ENCODE measurements around the gene CWC25.
A peak's percentile ranks its signal among the peaks of the same experiment; 100 is the strongest.

Gene CWC25

GRCh38 chr17:38783227-38783626 is 41.9 kb downstream of the CWC25 start:
- DNase-seq: no peak

GRCh38 chr17:38779965-38780752 is 45.0 kb downstream of the CWC25 start:
- no peak for DNase-seq

GRCh38 chr17:38777641-38778250 is 47.4 kb downstream of the CWC25 start:
- no peak for DNase-seq

GRCh38 chr17:38773258-38773657 is 51.9 kb downstream of the CWC25 start:
- DNase-seq: no peak

GRCh38 chr17:38768417-38768816 is 56.7 kb downstream of the CWC25 start:
- no peak for DNase-seq

GRCh38 chr17:38766341-38766740 is 58.8 kb downstream of the CWC25 start:
- no peak for DNase-seq

- no peak for DNase-seq
Observed at GRCh38 chr17:38762231-38762630, 62.9 kb downstream of the CWC25 start.

- no peak for DNase-seq
Observed at GRCh38 chr17:38761612-38762011, 63.5 kb downstream of the CWC25 start.

- DNase-seq: no peak
Observed at GRCh38 chr17:38753071-38753506, 72.0 kb downstream of the CWC25 start.

GRCh38 chr17:38752308-38753070 is 72.6 kb downstream of the CWC25 start, which contains the start of gene PSMB3:
PSMB3 (plus strand) TSS chr17:38752741; CDS start chr17:38752827, 86 bp downstream.
- DNase-seq: peak; percentile 96

GRCh38 chr17:38751808-38752307 is 73.3 kb downstream of the CWC25 start:
- peak; percentile 80 for DNase-seq

GRCh38 chr17:38751144-38751807 is 73.8 kb downstream of the CWC25 start:
- no peak for DNase-seq
